IMR-90 (cell line): Measurements from ENCODE around the gene NCAPD3. TPM values are rescaled to one million over a fixed set of nuclear protein-coding genes. Genes with fewer than 3 reads are reported as not detected.

Source experiments
- ATAC-seq: fragments of 200-7000 bp; cut with Tn5 transposase; 2 replicates; pipeline ENCODE4 v1.9.1; 2020; ENCODE audit warnings: low read depth, mild to moderate bottlenecking, moderate library complexity
- BruUV-seq: library from RNA; stranded (reverse); fragments of 400-500 nt; replicated peaks from 2 replicates; lab custom pipeline; 2021; lab: Mats Ljungman, UMichigan
- CTCF ChIA-PET: fragments of 300-600 bp; formaldehyde crosslinking; extraction: SDS; loops from one replicate; lab custom pipeline; 2021; ENCODE audit warnings: antibody characterized with exemption; lab: Yijun Ruan, JAX
- POLR2A ChIA-PET: fragments of 300-600 bp; sonication (Branson Sonifier 250); formaldehyde crosslinking; loops from one replicate; lab custom pipeline; 2022; ENCODE audit warnings: antibody characterized with exemption; ENCODE audit not compliant: unreplicated experiment; lab: Charles Lee
- DNase-seq: peaks from one replicate; pipeline ENCODE4 v3.0.0; 2013
- H2AFZ ChIP-seq: replicated peaks from 2 replicates; pipeline ENCODE3; 2013; ENCODE audit warnings: low read length, mild to moderate bottlenecking; ENCODE audit not compliant: poor library complexity
- H2AK5ac ChIP-seq: 2 replicates; pipeline ENCODE4 v1.6.1; 2013; ENCODE audit warnings: low read depth, low read length, inconsistent platforms
- H2AK9ac ChIP-seq: replicated peaks from 2 replicates; pipeline ENCODE3; 2013; ENCODE audit warnings: mild to moderate bottlenecking, low read depth, low read length, moderate library complexity; ENCODE audit not compliant: poor library complexity
- H2BK120ac ChIP-seq: 2 replicates; pipeline ENCODE4 v1.6.1; 2013; ENCODE audit warnings: low read depth, low read length, inconsistent platforms
- H2BK15ac ChIP-seq: 3 replicates; pipeline ENCODE4 v1.6.1; 2013; ENCODE audit warnings: low read depth, low read length, inconsistent platforms
- H2BK20ac ChIP-seq: 2 replicates; pipeline ENCODE4 v1.6.1; 2013; ENCODE audit warnings: low read depth, mild to moderate bottlenecking, inconsistent platforms, low read length, moderate library complexity
- H2BK5ac ChIP-seq: 2 replicates; pipeline ENCODE4 v1.6.1; 2013; ENCODE audit warnings: mild to moderate bottlenecking, low read depth, low read length, inconsistent platforms; ENCODE audit not compliant: poor library complexity, severe bottlenecking
- H3K14ac ChIP-seq: replicated peaks from 2 replicates; pipeline ENCODE4 v1.6.1; 2013; ENCODE audit warnings: low read depth, low read length, inconsistent platforms
- H3K18ac ChIP-seq: 2 replicates; pipeline ENCODE4 v1.6.1; 2013; ENCODE audit warnings: low read depth, low read length, control low read depth
- H3K23ac ChIP-seq: 2 replicates; pipeline ENCODE4 v1.6.1; 2013; ENCODE audit warnings: low read depth, low read length, inconsistent platforms
- H3K27ac ChIP-seq: 2 replicates; pipeline ENCODE4 v1.5.1; 2013; ENCODE audit warnings: mild to moderate bottlenecking, control low read depth, low read length; ENCODE audit not compliant: insufficient read depth
- H3K27me3 ChIP-seq: 2 replicates; pipeline ENCODE4 v1.6.1; 2013; ENCODE audit warnings: low read length; ENCODE audit not compliant: control insufficient read depth, insufficient read depth
- H3K36me3 ChIP-seq: 2 replicates; pipeline ENCODE4 v1.6.1; 2013; ENCODE audit warnings: low read length, mixed read lengths; ENCODE audit not compliant: control insufficient read depth, insufficient read depth
- H3K4ac ChIP-seq: 2 replicates; pipeline ENCODE4 v1.6.1; 2013; ENCODE audit warnings: low read depth, low read length, inconsistent platforms
- H3K4me1 ChIP-seq: 2 replicates; pipeline ENCODE4 v1.6.1; 2013; ENCODE audit warnings: low read length, mixed read lengths; ENCODE audit not compliant: control insufficient read depth, insufficient read depth
- H3K4me2 ChIP-seq: 2 replicates; pipeline ENCODE4 v1.6.1; 2013; ENCODE audit warnings: low read depth, mild to moderate bottlenecking, control low read depth, low read length, moderate library complexity
- H3K4me3 ChIP-seq: 2 replicates; pipeline ENCODE4 v1.5.1; 2013; ENCODE audit warnings: low read depth, mild to moderate bottlenecking, control low read depth, low read length, moderate library complexity; ENCODE audit not compliant: insufficient read depth
- H3K56ac ChIP-seq: 2 replicates; pipeline ENCODE4 v1.6.1; 2013; ENCODE audit warnings: low read length, inconsistent platforms; ENCODE audit not compliant: insufficient read depth; ENCODE audit errors: extremely low read depth
- H3K79me1 ChIP-seq, 2 experiments: 2 replicates each; pipeline ENCODE4 v1.6.1; 2013; ENCODE audit warnings: low read length in 2 of 2, inconsistent platforms in 1 of 2, low read depth in 1 of 2
- H3K9ac ChIP-seq: 2 replicates; pipeline ENCODE4 v1.6.1; 2013; ENCODE audit warnings: low read depth, low read length, control low read depth
- H3K9me1 ChIP-seq: 2 replicates; pipeline ENCODE4 v1.6.1; 2013; ENCODE audit warnings: low read length, inconsistent platforms; ENCODE audit not compliant: insufficient read depth
- H3K9me3 ChIP-seq: 2 replicates; pipeline ENCODE4 v1.6.1; 2013; ENCODE audit warnings: low read length; ENCODE audit not compliant: control insufficient read depth, insufficient read depth
- H4K20me1 ChIP-seq: 2 replicates; pipeline ENCODE4 v1.6.1; 2013; ENCODE audit warnings: low read length, inconsistent platforms; ENCODE audit not compliant: insufficient read depth
- H4K5ac ChIP-seq: 2 replicates; pipeline ENCODE4 v1.6.1; 2013; ENCODE audit warnings: mild to moderate bottlenecking, low read depth, low read length, control low read depth
- H4K8ac ChIP-seq, 2 experiments: 2 replicates each; pipeline ENCODE4 v1.6.1; 2013; ENCODE audit warnings: low read depth in 2 of 2, low read length in 2 of 2, control low read depth in 1 of 2, inconsistent platforms in 1 of 2
- H4K91ac ChIP-seq: 2 replicates; pipeline ENCODE4 v1.6.1; 2013; ENCODE audit warnings: low read depth, low read length, inconsistent platforms; ENCODE audit not compliant: insufficient read depth
- BHLHE40 ChIP-seq: fragments of 150-350 bp; IDR thresholded peaks from 2 replicates; pipeline ENCODE4 v1.6.1; 2016; ENCODE audit warnings: mild to moderate bottlenecking, low read depth, low read length
- CHD1 ChIP-seq: IDR thresholded peaks from 2 replicates; pipeline ENCODE4 v1.6.1; 2012; ENCODE audit warnings: low read depth, low read length, improper control_type of control experiment
- ELK1 ChIP-seq: fragments of 150-350 bp; IDR thresholded peaks from 2 replicates; pipeline ENCODE4 v1.6.1; 2016; ENCODE audit warnings: low read depth, mild to moderate bottlenecking, low read length, moderate library complexity, borderline replicate concordance
- FOS ChIP-seq: fragments of 150-350 bp; IDR thresholded peaks from 2 replicates; pipeline ENCODE4 v1.6.1; 2016; ENCODE audit warnings: low read depth, low read length
- MAFK ChIP-seq: IDR thresholded peaks from 2 replicates; pipeline ENCODE4 v1.6.1; 2012; ENCODE audit warnings: low read depth, low read length, improper control_type of control experiment
- MAZ ChIP-seq: IDR thresholded peaks from 2 replicates; pipeline ENCODE4 v1.6.1; 2012; ENCODE audit warnings: low read depth, mild to moderate bottlenecking, low read length, improper control_type of control experiment, moderate library complexity, borderline replicate concordance
- MXI1 ChIP-seq: IDR thresholded peaks from 2 replicates; pipeline ENCODE4 v1.6.1; 2012; ENCODE audit warnings: low read depth, mild to moderate bottlenecking, low read length, moderate library complexity, borderline replicate concordance
- NFE2L2 ChIP-seq: fragments of 150-350 bp; IDR thresholded peaks from 2 replicates; pipeline ENCODE4 v1.6.1; 2016; ENCODE audit warnings: low read depth, mild to moderate bottlenecking, low read length
- POLR2A ChIP-seq: IDR thresholded peaks from 2 replicates; pipeline ENCODE4 v1.6.1; 2012; ENCODE audit warnings: mild to moderate bottlenecking, low read depth, low read length
- RAD21 ChIP-seq: IDR thresholded peaks from 2 replicates; pipeline ENCODE4 v1.6.1; 2012; ENCODE audit warnings: low read length, improper control_type of control experiment
- RFX5 ChIP-seq: IDR thresholded peaks from 2 replicates; pipeline ENCODE4 v1.8.0; 2012; ENCODE audit warnings: low read depth, mild to moderate bottlenecking, low read length, moderate library complexity
- WGBS, 2 experiments: methylation state at CpG; one replicate each; pipeline versions ENCODE4 v1.1.5 to v1.1.7; 2013; ENCODE audit warnings: missing lambda C conversion rate in 2 of 2; ENCODE audit not compliant: insufficient read length in 1 of 2; ENCODE audit errors: extremely low coverage in 2 of 2; 5-methylcytosine and 5-hydroxymethylcytosine counted together
- dilution Hi-C: fragments of 300-500 bp; cut with HindIII; formaldehyde crosslinking; loops from one replicate; pipeline ENCODE4 v1.14.3; 2018; ENCODE audit warnings: low sequenced_read_pairs; ENCODE audit not compliant: unreplicated experiment
- in situ Hi-C: fragments of 300-500 bp; cut with MboI; formaldehyde crosslinking; loops from 3 replicates; pipeline ENCODE4 v1.14.3; 2019; ENCODE audit warnings: low sequenced_read_pairs, inconsistent platforms, mixed read lengths
- intact Hi-C: fragments of 100-400 bp; cut with micrococcal nuclease; formaldehyde crosslinking; loops from 2 replicates; pipeline ENCODE4 v1.10.0; 2022
- polyA plus RNA-seq, 3 experiments: library from polyadenylated mRNA; depleted of rRNA; stranded (reverse); fragments of >200 nt; gene quantifications; 2 replicates each; pipeline ENCODE4 v1.2.3, GENCODE V29; 2012; ENCODE audit warnings: low replicate concordance in 1 of 3
- total RNA-seq: library from RNA; depleted of rRNA; stranded (reverse); fragments of >200 nt; gene quantifications from 2 replicates; pipeline ENCODE4 v1.2.3, GENCODE V29; 2012

The NCAPD3 gene
- total and polyA plus RNA-seq, 2 of the 4 experiments (the other 2 are of a cell fraction): 18.0 to 19.2 TPM

DNA sequence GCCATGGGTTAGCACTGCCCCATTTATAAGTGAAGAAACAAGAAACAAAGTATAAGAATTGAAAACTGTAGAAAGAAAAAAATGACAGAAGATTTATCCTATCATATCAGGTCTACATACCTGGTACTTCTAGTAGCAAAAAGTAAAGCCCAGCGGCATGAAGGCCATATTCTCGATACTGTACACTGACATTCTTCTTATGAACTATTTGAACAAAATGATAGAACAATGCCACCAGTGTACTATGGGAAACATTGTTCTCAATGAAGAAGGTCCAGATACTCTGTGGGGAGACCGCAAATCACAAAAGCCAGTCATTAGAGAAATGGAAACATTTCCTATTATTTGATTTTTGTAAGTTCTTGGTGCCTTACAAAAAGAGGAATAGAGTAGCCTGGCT is 7.0 kb downstream of the NCAPD3 start:
- no peak overlapping the region for H3K14ac ChIP-seq
- no peak for TF ChIP-seq MAFK
- no peak for TF ChIP-seq CHD1
- TF ChIP-seq POLR2A: no peak
- no peak for TF ChIP-seq MAZ
- TF ChIP-seq BHLHE40: no peak
- no peak for TF ChIP-seq RAD21
- TF ChIP-seq ELK1: no peak
- no peak for TF ChIP-seq NFE2L2
- no peak for TF ChIP-seq RFX5
- no peak for TF ChIP-seq FOS
- TF ChIP-seq MXI1: no peak
- BruUV-seq: no TSS peak
- no peak overlapping the region for H3K18ac ChIP-seq
- H3K4me2 ChIP-seq: no peak overlapping the region
- peaks cover 6% of the 10 kb centered on the region; the same call in 1 of the 2 replicates for H3K9me1 ChIP-seq
- H3K27me3 ChIP-seq: no peaks in the 10 kb centered on the region
- H3K23ac ChIP-seq: no peak overlapping the region
- H2BK120ac ChIP-seq: no peak overlapping the region
- peaks cover 16 to 20% of the 10 kb centered on the region in 2 experiments for H3K79me1 ChIP-seq
- H3K27ac ChIP-seq: no peak overlapping the region
- H4K20me1 ChIP-seq: no peaks in the 10 kb centered on the region
- DNase-seq (no peak), ATAC-seq (no peak)
- no peaks in the 10 kb centered on the region for H3K4me1 ChIP-seq
- H3K4ac ChIP-seq: no peak overlapping the region
- no peak overlapping the region for H4K8ac ChIP-seq
- H4K5ac ChIP-seq: no peak overlapping the region
- no peak overlapping the region for H3K56ac ChIP-seq
- H2AFZ ChIP-seq: no peak overlapping the region
- no peak overlapping the region for H2AK5ac ChIP-seq
- H3K4me3 ChIP-seq: no peak overlapping the region
- dilution Hi-C loops: no loop called here
- intact Hi-C loops: no loop called here
- no peak overlapping the region for H4K91ac ChIP-seq
- no CpG with 5 or more reads among the region's 3 CpGs for WGBS, 2 experiments
- H3K9me3 ChIP-seq: no peaks in the 10 kb centered on the region
- no peak overlapping the region for H2AK9ac ChIP-seq
- peaks cover 10% of the 10 kb centered on the region for H3K36me3 ChIP-seq
- no peak overlapping the region for H3K9ac ChIP-seq
- H2BK5ac ChIP-seq: no peak overlapping the region
- ChIA-PET CTCF (no interaction called here), POLR2A (no interaction called here)
- no peak overlapping the region for H2BK20ac ChIP-seq
- no peak overlapping the region for H2BK15ac ChIP-seq
- in situ Hi-C loops: no loop called here
